Bronchial epithelial cell (primary cell): ENCODE data around the gene AGR2. TPM values are rescaled to one million over a fixed set of nuclear protein-coding genes. Genes with fewer than 3 reads are reported as not detected.

Source experiments
- DNase-seq: peaks from one replicate; pipeline ENCODE4 v3.0.0-alpha.2; 2010; ENCODE audit warnings: low read depth
- FAIRE-seq: peaks from 2 replicates; lab custom pipeline; 2011; peaks lifted over from hg19 to GRCh38; lab: Jason Lieb, UNC
- H3K27me3 ChIP-seq: 2 replicates; pipeline ENCODE4 v1.5.1; 2011; ENCODE audit warnings: low read length; ENCODE audit not compliant: control insufficient read depth, insufficient read depth
- H3K36me3 ChIP-seq: 2 replicates; pipeline ENCODE4 v1.5.1; 2011; ENCODE audit warnings: low read length; ENCODE audit not compliant: control insufficient read depth, insufficient read depth
- H3K4me3 ChIP-seq: 2 replicates; pipeline ENCODE4 v1.5.1; 2011; ENCODE audit warnings: mild to moderate bottlenecking, low read depth, low read length, control low read depth
- total RNA-seq: library from RNA; depleted of rRNA; stranded (reverse); fragments of >200 nt; gene quantifications from 2 replicates; pipeline ENCODE4 v1.2.1, GENCODE V29; 2014
- TF ChIP-seq, protein P1 (sequence below): IDR thresholded peaks from 2 replicates; pipeline ENCODE4 v1.5.1; 2011; ENCODE audit warnings: mild to moderate bottlenecking, moderate library complexity, low read length, control low read depth, inconsistent platforms; ENCODE audit not compliant: insufficient read depth, severe bottlenecking

The AGR2 gene
- total RNA-seq, 1 donor from 2014 or later: 163 TPM

GRCh38 chr7:16779051-16779450, 25.7 kb downstream of the AGR2 start:
- peaks cover 4% of the 10 kb centered on the region for H3K36me3 ChIP-seq
- FAIRE-seq (no peak), DNase-seq (no peak)
- TF ChIP-seq, protein P1, sequence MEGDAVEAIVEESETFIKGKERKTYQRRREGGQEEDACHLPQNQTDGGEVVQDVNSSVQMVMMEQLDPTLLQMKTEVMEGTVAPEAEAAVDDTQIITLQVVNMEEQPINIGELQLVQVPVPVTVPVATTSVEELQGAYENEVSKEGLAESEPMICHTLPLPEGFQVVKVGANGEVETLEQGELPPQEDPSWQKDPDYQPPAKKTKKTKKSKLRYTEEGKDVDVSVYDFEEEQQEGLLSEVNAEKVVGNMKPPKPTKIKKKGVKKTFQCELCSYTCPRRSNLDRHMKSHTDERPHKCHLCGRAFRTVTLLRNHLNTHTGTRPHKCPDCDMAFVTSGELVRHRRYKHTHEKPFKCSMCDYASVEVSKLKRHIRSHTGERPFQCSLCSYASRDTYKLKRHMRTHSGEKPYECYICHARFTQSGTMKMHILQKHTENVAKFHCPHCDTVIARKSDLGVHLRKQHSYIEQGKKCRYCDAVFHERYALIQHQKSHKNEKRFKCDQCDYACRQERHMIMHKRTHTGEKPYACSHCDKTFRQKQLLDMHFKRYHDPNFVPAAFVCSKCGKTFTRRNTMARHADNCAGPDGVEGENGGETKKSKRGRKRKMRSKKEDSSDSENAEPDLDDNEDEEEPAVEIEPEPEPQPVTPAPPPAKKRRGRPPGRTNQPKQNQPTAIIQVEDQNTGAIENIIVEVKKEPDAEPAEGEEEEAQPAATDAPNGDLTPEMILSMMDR: no peak
- no peaks in the 10 kb centered on the region for H3K27me3 ChIP-seq
- H3K4me3 ChIP-seq: no peak overlapping the region

- Histone ChIP-seq H3K4me3 (no peak overlapping the region), H3K36me3 (peaks cover 4% of the 10 kb centered on the region), H3K27me3 (no peaks in the 10 kb centered on the region)
- TF ChIP-seq, protein P1: no peak
- FAIRE-seq (no peak), DNase-seq (no peak)
Measured at GRCh38 chr7:16778476-16778875, 26.3 kb downstream of the AGR2 start.

DNA sequence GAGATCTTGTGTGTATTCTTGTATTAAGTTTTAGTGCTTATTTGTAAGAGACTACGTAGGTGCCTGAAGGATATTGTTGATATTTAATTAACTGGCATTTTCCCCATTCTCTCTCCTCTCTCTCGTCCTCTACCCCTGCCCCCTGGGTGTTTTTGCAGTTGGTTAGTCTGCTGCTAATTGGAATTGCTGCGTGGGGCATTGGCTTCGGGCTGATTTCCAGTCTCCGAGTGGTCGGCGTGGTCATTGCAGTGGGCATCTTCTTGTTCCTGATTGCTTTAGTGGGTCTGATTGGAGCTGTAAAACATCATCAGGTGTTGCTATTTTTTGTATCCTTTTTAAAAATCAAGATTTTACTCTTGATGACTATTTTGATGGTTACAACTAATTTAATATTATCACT, 28.7 kb downstream of the AGR2 start:
- DNase-seq (no peak), FAIRE-seq (no peak)
- no peaks in the 10 kb centered on the region for H3K27me3 ChIP-seq
- H3K4me3 ChIP-seq: no peak overlapping the region
- peaks cover 1% of the 10 kb centered on the region for H3K36me3 ChIP-seq
- TF ChIP-seq, protein P1: no peak

DNA sequence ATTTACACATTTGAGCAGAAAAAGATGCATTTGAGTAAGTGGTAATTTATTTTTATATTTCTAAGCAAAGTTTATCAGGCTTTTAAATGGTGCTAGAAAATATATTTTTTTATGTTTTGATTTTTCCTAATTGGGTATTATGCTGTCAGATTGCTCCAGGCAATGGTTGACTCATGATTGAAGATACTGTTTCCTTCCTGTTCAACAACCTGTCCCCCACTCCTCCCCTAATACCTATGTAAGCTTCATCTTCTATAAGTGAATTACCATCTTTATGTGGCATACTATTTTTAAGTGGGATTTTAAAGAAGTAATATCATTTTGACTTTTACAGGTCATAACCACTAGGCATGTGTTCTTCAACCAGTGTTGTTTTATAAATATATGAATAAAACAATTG, 29.8 kb downstream of the AGR2 start:
- Histone ChIP-seq H3K4me3 (no peak overlapping the region), H3K36me3 (peaks cover 1% of the 10 kb centered on the region), H3K27me3 (no peaks in the 10 kb centered on the region)
- TF ChIP-seq, protein P1: no peak
- no peak for FAIRE-seq
- peak; percentile 70 for DNase-seq

DNA sequence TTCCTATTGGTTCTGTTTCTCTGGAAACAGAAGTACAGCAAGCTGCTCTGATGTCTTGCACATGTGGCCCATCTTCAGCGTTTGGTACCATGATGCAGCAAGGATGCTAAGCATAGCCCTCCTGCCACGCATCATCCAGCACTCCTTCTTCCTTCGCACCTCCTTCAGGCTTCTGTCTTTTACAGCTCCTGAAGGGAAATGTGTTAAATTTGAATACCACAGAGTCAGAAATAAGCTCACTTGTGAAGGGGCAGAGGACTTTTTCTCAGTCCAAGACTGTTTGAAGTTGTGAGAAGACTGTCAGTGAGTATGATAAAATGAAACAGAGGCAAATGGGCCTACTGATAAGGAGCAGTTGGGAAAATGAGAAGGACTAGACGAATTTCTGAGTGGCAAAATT, 30.5 kb downstream of the AGR2 start:
- no peak overlapping the region for H3K4me3 ChIP-seq
- peaks cover 1% of the 10 kb centered on the region for H3K36me3 ChIP-seq
- FAIRE-seq (no peak), DNase-seq (no peak)
- H3K27me3 ChIP-seq: no peaks in the 10 kb centered on the region
- TF ChIP-seq, protein P1: no peak

DNA sequence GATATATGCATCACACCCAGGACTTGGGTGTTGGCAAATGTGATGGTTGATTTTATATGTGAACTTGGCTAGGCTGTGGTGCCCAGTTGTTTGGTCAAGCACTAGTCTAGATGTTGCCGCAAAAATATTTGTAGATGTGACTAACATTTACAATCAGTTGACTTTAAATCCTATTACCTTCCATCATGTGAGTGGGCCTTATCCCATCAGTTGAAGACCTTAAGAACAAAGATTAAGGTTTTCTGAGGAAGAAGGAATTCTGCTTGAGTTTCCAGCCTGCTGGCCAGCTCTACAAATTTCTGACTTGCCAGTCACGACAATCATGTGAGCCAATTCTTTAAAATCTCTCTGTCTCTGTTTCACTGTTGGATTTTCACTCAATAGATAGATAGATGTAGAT, 30.9 kb downstream of the AGR2 start:
- DNase-seq (no peak), FAIRE-seq (no peak)
- H3K36me3 ChIP-seq: peaks cover 1% of the 10 kb centered on the region
- H3K4me3 ChIP-seq: no peak overlapping the region
- TF ChIP-seq, protein P1: no peak
- H3K27me3 ChIP-seq: no peaks in the 10 kb centered on the region
